ENCODE data around the gene SAP25. TPM values are rescaled to one million over a fixed set of nuclear protein-coding genes. Genes with fewer than 3 reads are reported as not detected.

The SAP25 gene
- total RNA-seq, 1 experiment from 2014 or later, result 2.0 TPM

DNA sequence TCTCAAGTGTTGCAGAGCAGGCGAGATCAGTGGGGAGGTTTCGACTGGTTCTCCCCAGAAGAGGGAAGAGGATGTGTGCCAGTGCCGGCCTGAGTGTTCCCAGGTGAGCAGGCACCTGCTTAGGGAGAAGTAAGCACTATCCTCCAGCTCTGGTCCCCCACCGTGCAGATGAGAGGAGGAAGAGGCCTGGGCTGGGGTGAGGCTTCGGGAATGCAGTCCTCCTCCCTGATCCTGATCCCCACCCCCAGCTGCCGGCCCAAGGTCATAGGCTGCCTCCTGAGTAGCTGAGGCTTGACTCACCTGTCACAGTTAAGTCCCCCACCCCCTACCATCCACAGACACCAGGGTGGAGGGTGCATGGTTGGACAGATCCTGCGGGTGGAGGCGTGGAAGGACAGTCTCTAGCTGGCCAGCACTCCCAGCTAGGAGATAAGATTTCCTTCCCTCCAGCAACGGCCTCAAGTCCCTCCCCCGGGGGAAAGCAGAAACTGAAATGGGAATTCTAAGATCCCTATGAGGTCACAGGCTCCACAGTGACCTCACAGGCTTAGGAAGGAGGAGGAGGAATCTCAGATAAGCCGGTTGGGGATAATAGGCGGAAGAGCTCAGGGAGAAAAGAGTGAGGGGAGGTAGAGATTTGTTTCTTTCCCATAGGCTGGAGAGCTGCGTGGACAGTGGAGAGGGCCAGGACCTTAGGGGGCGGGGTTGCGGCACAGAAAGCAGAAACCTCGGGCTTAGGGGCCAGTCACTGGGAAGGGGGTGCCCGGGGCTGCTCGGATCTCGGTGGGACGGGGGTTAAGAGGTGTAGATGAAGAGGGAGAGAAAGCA is 11.2 kb upstream of the SAP25 start:
- ChIA-PET CTCF (interaction anchor here (0.6 to 3.5 kb wide), 18 partner anchors 9 to 305 kb away, joined by 3 to 18 read pairs (median 6); partner anchors contain the start of genes MOSPD3, NYAP1, POP7 and UFSP1), POLR2A (interaction anchor here (0.5 to 3.6 kb wide), 19 partner anchors 14 to 347 kb away, joined by 3 to 60 read pairs (median 7); partner anchors contain the start of genes AGFG2, GIGYF1, MEPCE and MOSPD3)
- Histone ChIP-seq H3K27me3 (replicated peaks; ENCODE audit: control insufficient read depth, insufficient read depth, low read length) (no peaks in the 10 kb centered on the region), H3K9me3 (no peaks in the 10 kb centered on the region), H3K36me3 (ENCODE audit: control insufficient read depth, insufficient read depth, low read length) (peaks cover 17% of the 10 kb centered on the region), H3K4me1 (peaks cover 13% of the 10 kb centered on the region), H3K4me3 (ENCODE audit: low read depth, low read length) (peak overlapping the region; percentile 74)
- TSS peak; percentile 55 for BruUV-seq (replicated peaks)
- TF ChIP-seq, protein P1, sequence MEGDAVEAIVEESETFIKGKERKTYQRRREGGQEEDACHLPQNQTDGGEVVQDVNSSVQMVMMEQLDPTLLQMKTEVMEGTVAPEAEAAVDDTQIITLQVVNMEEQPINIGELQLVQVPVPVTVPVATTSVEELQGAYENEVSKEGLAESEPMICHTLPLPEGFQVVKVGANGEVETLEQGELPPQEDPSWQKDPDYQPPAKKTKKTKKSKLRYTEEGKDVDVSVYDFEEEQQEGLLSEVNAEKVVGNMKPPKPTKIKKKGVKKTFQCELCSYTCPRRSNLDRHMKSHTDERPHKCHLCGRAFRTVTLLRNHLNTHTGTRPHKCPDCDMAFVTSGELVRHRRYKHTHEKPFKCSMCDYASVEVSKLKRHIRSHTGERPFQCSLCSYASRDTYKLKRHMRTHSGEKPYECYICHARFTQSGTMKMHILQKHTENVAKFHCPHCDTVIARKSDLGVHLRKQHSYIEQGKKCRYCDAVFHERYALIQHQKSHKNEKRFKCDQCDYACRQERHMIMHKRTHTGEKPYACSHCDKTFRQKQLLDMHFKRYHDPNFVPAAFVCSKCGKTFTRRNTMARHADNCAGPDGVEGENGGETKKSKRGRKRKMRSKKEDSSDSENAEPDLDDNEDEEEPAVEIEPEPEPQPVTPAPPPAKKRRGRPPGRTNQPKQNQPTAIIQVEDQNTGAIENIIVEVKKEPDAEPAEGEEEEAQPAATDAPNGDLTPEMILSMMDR (IDR thresholded peaks at IDR 0.05; ENCODE audit: insufficient read depth in 1 of 2, low read depth in 1 of 2, low read length in 1 of 2, severe bottlenecking in 1 of 2, unreplicated experiment in 1 of 2), result no peak
- intact Hi-C loops (cut with micrococcal nuclease; ENCODE audit: unreplicated experiment), result no loop called here
- Mint-ChIP-seq H3K4me1 (ENCODE audit: low read depth, unreplicated experiment) (peaks cover 11% of the 10 kb centered on the region), H3K27me3 (ENCODE audit: insufficient read depth, unreplicated experiment) (no peaks in the 10 kb centered on the region), H3K27ac (ENCODE audit: unreplicated experiment) (peak overlapping the region; percentile 93), H3K9me3 (ENCODE audit: unreplicated experiment) (no peaks in the 10 kb centered on the region), H3K36me3 (ENCODE audit: insufficient read depth, unreplicated experiment) (peaks cover 25% of the 10 kb centered on the region), H3K4me3 (ENCODE audit: unreplicated experiment) (peak overlapping the region; percentile 86)
- peak; percentile 85 to 93 for DNase-seq

- CTCF ChIA-PET, result interaction anchor here (0.6 to 3.5 kb wide), 10 partner anchors 10 to 141 kb away, joined by 3 to 16 read pairs (median 6); partner anchors contain the start of gene MOSPD3
- H3K36me3 Mint-ChIP-seq (ENCODE audit: insufficient read depth, unreplicated experiment), result peaks cover 25% of the 10 kb centered on the region
- peak overlapping the region; percentile 74 for H3K4me3 ChIP-seq (ENCODE audit: low read depth, low read length)
- no TSS peak for BruUV-seq (replicated peaks)
- peaks cover 13% of the 10 kb centered on the region for H3K4me1 ChIP-seq
- H3K4me1 Mint-ChIP-seq (ENCODE audit: low read depth, unreplicated experiment), result peaks cover 9% of the 10 kb centered on the region
- TF ChIP-seq, protein P1 (IDR thresholded peaks at IDR 0.05; ENCODE audit: insufficient read depth in 1 of 2, low read depth in 1 of 2, low read length in 1 of 2, severe bottlenecking in 1 of 2, unreplicated experiment in 1 of 2), result no peak
- DNase-seq, result no peak
- H3K27me3 ChIP-seq (replicated peaks; ENCODE audit: control insufficient read depth, insufficient read depth, low read length), result no peaks in the 10 kb centered on the region
- no peaks in the 10 kb centered on the region for H3K9me3 ChIP-seq
- no peaks in the 10 kb centered on the region for H3K9me3 Mint-ChIP-seq (ENCODE audit: unreplicated experiment)
- intact Hi-C loops (cut with micrococcal nuclease; ENCODE audit: unreplicated experiment), result no loop called here
- H3K4me3 Mint-ChIP-seq (ENCODE audit: unreplicated experiment), result peak overlapping the region; percentile 86
- H3K27ac Mint-ChIP-seq (ENCODE audit: unreplicated experiment), result peak overlapping the region; percentile 93
- POLR2A ChIA-PET, result interaction anchor here (0.5 to 3.6 kb wide), 8 partner anchors 13 to 268 kb away, joined by 3 to 60 read pairs (median 17); partner anchors contain the start of genes AGFG2, MEPCE, MOSPD3 and SLC12A9
- no peaks in the 10 kb centered on the region for H3K27me3 Mint-ChIP-seq (ENCODE audit: insufficient read depth, unreplicated experiment)
- H3K36me3 ChIP-seq (ENCODE audit: control insufficient read depth, insufficient read depth, low read length), result peaks cover 17% of the 10 kb centered on the region
Measured at GRCh38 chr7:100584054-100584682, 10.5 kb upstream of the SAP25 start.

All from Caco-2 (cell line).